Activated T-cell treated with anti-CD3 and anti-CD28 coated beads, Interleukin-2, amount 50 U/mL, for 24 hours (primary cell): ENCODE data around the gene LTBP1.

ENCODE experiments used
- DNase-seq: peaks from one replicate; pipeline ENCODE4 v3.0.0-alpha.2; 2020
- H3K27ac Mint-ChIP-seq: 2 replicates; pipeline ENCODE4 v1.8.0; 2020; ENCODE audit warnings: mild to moderate bottlenecking, mixed read lengths
- H3K27me3 Mint-ChIP-seq: 2 replicates; pipeline ENCODE4 v1.8.0; 2020; ENCODE audit warnings: mixed read lengths
- H3K36me3 Mint-ChIP-seq: 2 replicates; pipeline ENCODE4 v1.8.0; 2020; ENCODE audit warnings: low read depth, mixed read lengths
- H3K4me1 Mint-ChIP-seq: 2 replicates; pipeline ENCODE4 v1.8.0; 2020; ENCODE audit warnings: low read depth, mixed read lengths
- H3K4me3 Mint-ChIP-seq: 2 replicates; pipeline ENCODE4 v1.8.0; 2020; ENCODE audit warnings: mild to moderate bottlenecking, moderate library complexity, mixed read lengths
- H3K9me3 Mint-ChIP-seq: 2 replicates; pipeline ENCODE4 v1.8.0; 2020; ENCODE audit warnings: mixed read lengths

LTBP1 gene

GRCh38 chr2:33100921-33101320 is 154.2 kb downstream of the LTBP1 start:
- H3K36me3 Mint-ChIP-seq = no peaks in the 10 kb centered on the region
- H3K27ac Mint-ChIP-seq = no peak overlapping the region
- no peak overlapping the region for H3K4me3 Mint-ChIP-seq
- H3K27me3 Mint-ChIP-seq = peaks cover 18% of the 10 kb centered on the region
- no peak for DNase-seq
- no peaks in the 10 kb centered on the region for H3K9me3 Mint-ChIP-seq
- H3K4me1 Mint-ChIP-seq = no peaks in the 10 kb centered on the region

GRCh38 chr2:33104052-33104623 is 157.4 kb downstream of the LTBP1 start:
- H3K27me3 Mint-ChIP-seq = peaks cover 35% of the 10 kb centered on the region
- H3K4me3 Mint-ChIP-seq = no peak overlapping the region
- H3K9me3 Mint-ChIP-seq = no peaks in the 10 kb centered on the region
- no peaks in the 10 kb centered on the region for H3K4me1 Mint-ChIP-seq
- DNase-seq = no peak
- no peak overlapping the region for H3K27ac Mint-ChIP-seq
- H3K36me3 Mint-ChIP-seq = no peaks in the 10 kb centered on the region

DNA sequence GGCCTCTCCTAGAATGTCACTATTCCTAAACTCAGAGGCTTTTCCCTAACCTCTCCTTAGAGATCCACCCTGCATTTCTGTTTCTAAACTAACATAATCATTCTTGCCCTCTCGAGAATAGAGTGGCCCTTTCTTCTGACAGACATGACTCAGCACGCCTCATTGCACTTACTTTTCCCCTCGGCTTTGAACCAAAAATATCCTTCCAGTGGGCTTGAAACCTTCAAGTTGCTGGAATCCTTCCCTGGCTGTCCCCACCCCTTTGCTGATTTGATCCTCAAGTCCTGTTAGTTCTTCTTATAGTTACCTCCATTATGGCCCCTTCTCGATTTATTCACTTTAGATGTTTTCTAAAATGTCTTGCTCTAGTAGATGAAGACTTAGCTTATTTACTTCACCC is 158.0 kb downstream of the LTBP1 start:
- Mint-ChIP-seq H3K9me3 (no peaks in the 10 kb centered on the region), H3K27me3 (peaks cover 37% of the 10 kb centered on the region)
- DNase-seq = no peak

GRCh38 chr2:33106115-33106514 is 159.4 kb downstream of the LTBP1 start:
- Mint-ChIP-seq H3K4me3 (no peak overlapping the region), H3K36me3 (no peaks in the 10 kb centered on the region), H3K4me1 (no peaks in the 10 kb centered on the region), H3K27ac (no peak overlapping the region), H3K27me3 (peaks cover 48% of the 10 kb centered on the region), H3K9me3 (no peaks in the 10 kb centered on the region)
- no peak for DNase-seq

More for the DNA sequence above, 158.0 kb downstream of the LTBP1 start:
- no peak overlapping the region for H3K4me3 Mint-ChIP-seq
- H3K27ac Mint-ChIP-seq = no peak overlapping the region
- no peaks in the 10 kb centered on the region for H3K36me3 Mint-ChIP-seq
- H3K4me1 Mint-ChIP-seq = no peaks in the 10 kb centered on the region

GRCh38 chr2:33107690-33108482 is 161.1 kb downstream of the LTBP1 start:
- Mint-ChIP-seq H3K36me3 (no peaks in the 10 kb centered on the region), H3K4me3 (no peak overlapping the region), H3K9me3 (no peaks in the 10 kb centered on the region), H3K27me3 (peaks cover 53% of the 10 kb centered on the region), H3K27ac (no peak overlapping the region), H3K4me1 (no peaks in the 10 kb centered on the region)
- no peak for DNase-seq

GRCh38 chr2:33108483-33109443 is 162.0 kb downstream of the LTBP1 start:
- Mint-ChIP-seq H3K4me3 (no peak overlapping the region), H3K27me3 (peaks cover 53% of the 10 kb centered on the region), H3K9me3 (no peaks in the 10 kb centered on the region), H3K36me3 (no peaks in the 10 kb centered on the region), H3K27ac (no peak overlapping the region), H3K4me1 (no peaks in the 10 kb centered on the region)
- DNase-seq = no peak

DNA sequence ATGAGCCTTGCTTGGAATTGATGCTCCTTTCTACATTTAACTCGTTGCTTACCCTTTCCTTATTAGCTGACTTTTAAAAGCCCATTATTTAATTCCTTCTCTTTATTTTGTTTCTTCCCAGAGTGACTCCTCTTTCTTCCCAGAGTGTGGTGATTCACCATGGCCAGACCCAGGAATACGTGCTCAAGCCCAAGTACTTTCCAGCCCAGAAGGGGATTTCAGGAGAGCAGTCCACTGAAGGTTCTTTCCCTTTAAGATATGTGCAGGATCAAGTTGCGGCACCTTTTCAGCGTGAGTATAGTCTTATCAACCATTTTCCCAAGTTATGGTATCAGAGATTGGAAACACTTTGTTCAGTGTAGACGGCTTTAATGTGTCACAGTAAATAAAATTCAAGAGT is 163.7 kb downstream of the LTBP1 start:
- H3K36me3 Mint-ChIP-seq = no peaks in the 10 kb centered on the region
- H3K4me3 Mint-ChIP-seq = no peak overlapping the region
- no peak overlapping the region for H3K27ac Mint-ChIP-seq
- peaks cover 50% of the 10 kb centered on the region for H3K27me3 Mint-ChIP-seq
- no peak for DNase-seq
- H3K9me3 Mint-ChIP-seq = no peaks in the 10 kb centered on the region
- no peaks in the 10 kb centered on the region for H3K4me1 Mint-ChIP-seq

DNA sequence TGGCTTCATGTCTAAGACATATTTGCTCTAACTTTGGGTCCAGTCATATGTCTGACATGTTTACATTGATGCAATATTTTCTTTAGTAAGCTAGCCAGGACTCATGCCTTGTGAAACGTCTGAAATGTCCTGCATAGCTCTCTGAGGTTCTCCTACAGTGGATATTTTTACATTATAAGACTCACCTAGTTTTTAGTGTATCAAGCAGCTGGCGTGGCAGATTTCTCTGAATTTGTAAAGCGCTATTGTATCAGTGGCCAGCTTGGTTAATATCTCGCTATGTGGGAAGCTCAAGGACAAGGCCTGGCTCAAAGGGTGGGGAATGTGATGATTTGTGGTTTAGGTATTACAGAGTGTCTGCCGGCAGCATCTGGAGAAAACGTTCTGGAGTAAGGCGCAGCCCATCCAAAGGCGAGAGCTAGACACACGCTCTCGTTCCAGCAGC is 164.3 kb downstream of the LTBP1 start:
- no peaks in the 10 kb centered on the region for H3K9me3 Mint-ChIP-seq
- no peak overlapping the region for H3K4me3 Mint-ChIP-seq
- H3K27ac Mint-ChIP-seq = no peak overlapping the region
- no peaks in the 10 kb centered on the region for H3K4me1 Mint-ChIP-seq
- no peak for DNase-seq
- H3K27me3 Mint-ChIP-seq = peaks cover 45% of the 10 kb centered on the region
- H3K36me3 Mint-ChIP-seq = no peaks in the 10 kb centered on the region

DNA sequence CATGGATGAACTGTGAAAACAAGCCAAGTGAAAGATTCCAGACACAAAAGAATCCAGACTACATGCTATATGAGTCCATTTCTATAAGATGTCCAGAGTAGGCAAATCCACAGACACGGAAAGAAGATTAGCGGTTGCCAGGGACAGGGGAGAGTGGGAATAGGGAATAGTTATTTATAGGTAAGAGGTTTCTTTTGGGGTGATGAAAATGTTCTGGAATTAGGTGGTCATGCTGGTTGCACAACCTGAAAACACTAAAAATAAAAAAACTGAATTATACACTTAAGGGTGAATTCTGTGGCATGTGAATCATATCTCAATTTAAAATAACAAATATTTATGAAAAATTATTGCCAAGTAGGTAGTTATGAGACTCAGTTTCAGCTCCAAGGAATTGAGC is 168.4 kb downstream of the LTBP1 start:
- Mint-ChIP-seq H3K4me3 (no peak overlapping the region), H3K27ac (no peak overlapping the region), H3K27me3 (peaks cover 24% of the 10 kb centered on the region), H3K36me3 (no peaks in the 10 kb centered on the region), H3K4me1 (no peaks in the 10 kb centered on the region), H3K9me3 (no peaks in the 10 kb centered on the region)
- no peak for DNase-seq

DNA sequence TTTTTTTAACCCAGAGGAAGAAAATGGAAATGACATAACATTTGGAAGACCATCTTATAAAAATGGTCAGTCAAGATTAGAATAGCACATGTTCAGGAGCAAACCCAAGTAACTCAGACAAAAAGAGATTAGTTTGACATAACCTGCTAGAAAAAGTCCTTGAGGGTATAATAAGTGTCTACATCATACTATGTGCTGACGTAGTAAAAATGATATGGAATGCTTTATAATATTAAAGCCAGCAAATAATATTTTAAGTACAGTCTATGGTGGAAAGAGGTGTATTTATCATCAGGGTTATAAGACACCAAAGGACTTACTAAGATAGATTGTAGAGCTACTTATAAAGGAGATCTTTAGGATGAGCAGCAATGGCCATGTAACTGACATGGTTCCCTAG is 169.0 kb downstream of the LTBP1 start:
- H3K36me3 Mint-ChIP-seq = no peaks in the 10 kb centered on the region
- H3K4me1 Mint-ChIP-seq = no peaks in the 10 kb centered on the region
- peaks cover 20% of the 10 kb centered on the region for H3K27me3 Mint-ChIP-seq

DNA sequence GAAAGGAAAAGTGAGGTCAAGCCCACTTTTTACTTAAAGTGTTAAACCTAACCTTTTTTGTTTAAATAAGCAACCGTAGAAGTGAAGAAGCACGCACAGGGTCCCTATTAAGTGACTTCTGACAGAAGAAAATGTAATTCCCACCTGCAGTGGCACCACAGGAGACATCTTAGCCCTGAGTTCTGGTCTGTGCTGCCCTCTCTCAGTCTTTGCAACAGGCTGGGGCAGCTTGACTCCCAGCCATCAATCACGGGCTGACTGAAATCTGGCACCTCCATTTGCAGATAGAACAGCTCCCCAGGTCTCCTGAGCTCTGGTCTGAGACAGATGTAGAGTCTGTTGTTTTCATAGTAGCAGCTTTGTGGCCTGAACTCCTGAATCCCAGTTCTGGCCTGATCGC is 170.0 kb downstream of the LTBP1 start:
- H3K27me3 Mint-ChIP-seq = peaks cover 12% of the 10 kb centered on the region
- no peak overlapping the region for H3K4me3 Mint-ChIP-seq
- no peak overlapping the region for H3K27ac Mint-ChIP-seq
- H3K36me3 Mint-ChIP-seq = no peaks in the 10 kb centered on the region
- H3K9me3 Mint-ChIP-seq = no peaks in the 10 kb centered on the region
- no peaks in the 10 kb centered on the region for H3K4me1 Mint-ChIP-seq
- no peak for DNase-seq

More for the DNA sequence above, 169.0 kb downstream of the LTBP1 start:
- Mint-ChIP-seq H3K4me3 (no peak overlapping the region), H3K27ac (no peak overlapping the region), H3K9me3 (no peaks in the 10 kb centered on the region)
- no peak for DNase-seq

DNA sequence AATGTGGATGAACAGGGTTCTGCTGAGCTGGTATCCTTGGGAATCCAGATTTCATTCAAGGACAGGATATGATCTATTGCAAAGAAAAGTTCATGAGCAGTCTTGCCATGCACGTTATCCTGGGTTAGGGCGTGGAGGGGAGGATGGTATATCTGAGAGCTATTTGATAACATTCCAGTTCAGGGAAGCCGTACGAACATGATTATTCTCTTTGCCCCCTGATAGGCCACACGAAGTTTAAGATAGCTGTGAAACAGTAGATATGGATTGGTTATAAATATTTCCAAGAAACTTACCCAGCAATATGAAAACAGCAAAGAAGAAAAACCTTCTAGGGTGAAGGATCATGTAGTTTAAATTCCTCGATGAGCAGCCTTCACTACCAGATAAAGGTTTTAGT is 171.9 kb downstream of the LTBP1 start:
- peaks cover 14% of the 10 kb centered on the region for H3K27me3 Mint-ChIP-seq
- no peak for DNase-seq
- H3K4me3 Mint-ChIP-seq = no peak overlapping the region
- no peaks in the 10 kb centered on the region for H3K4me1 Mint-ChIP-seq
- H3K36me3 Mint-ChIP-seq = no peaks in the 10 kb centered on the region
- H3K9me3 Mint-ChIP-seq = no peaks in the 10 kb centered on the region
- H3K27ac Mint-ChIP-seq = no peak overlapping the region

GRCh38 chr2:33121416-33121815 is 174.7 kb downstream of the LTBP1 start:
- Mint-ChIP-seq H3K27me3 (peaks cover 22% of the 10 kb centered on the region), H3K36me3 (no peaks in the 10 kb centered on the region), H3K9me3 (no peaks in the 10 kb centered on the region), H3K4me1 (no peaks in the 10 kb centered on the region), H3K4me3 (no peak overlapping the region), H3K27ac (no peak overlapping the region)
- no peak for DNase-seq

GRCh38 chr2:33121925-33122324 is 175.2 kb downstream of the LTBP1 start:
- peaks cover 23% of the 10 kb centered on the region for H3K27me3 Mint-ChIP-seq
- DNase-seq = no peak
- H3K4me3 Mint-ChIP-seq = no peak overlapping the region
- H3K36me3 Mint-ChIP-seq = no peaks in the 10 kb centered on the region
- no peak overlapping the region for H3K27ac Mint-ChIP-seq
- no peaks in the 10 kb centered on the region for H3K4me1 Mint-ChIP-seq
- no peaks in the 10 kb centered on the region for H3K9me3 Mint-ChIP-seq
